Measurements from ENCODE around the gene MZT1. TPM values are rescaled to one million over a fixed set of nuclear protein-coding genes. Genes with fewer than 3 reads are reported as not detected.

MZT1 gene
- total RNA-seq, 1 donor from 2014 or later = 11.4 TPM

DNA sequence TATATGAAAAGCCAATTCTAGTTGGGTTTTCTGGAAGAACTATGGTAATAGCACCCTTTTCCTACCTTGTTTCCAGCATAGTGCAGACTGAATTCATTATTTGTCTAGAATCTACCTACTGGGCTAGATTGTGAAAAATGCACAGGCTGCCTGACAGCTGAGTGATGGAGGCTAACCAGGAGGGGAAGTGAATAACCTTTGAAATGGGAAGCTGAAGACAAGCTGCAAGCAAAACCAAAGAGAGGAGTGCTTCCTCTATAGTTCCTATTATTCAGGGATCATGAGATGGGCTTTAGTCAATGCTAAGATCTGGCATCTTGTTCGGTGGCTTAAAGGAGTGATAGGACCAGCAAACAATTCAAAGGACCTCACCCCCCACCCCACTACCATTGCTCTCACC lies 26.9 kb downstream of the MZT1 start:
- no peak overlapping the region for H3K27ac Mint-ChIP-seq (ENCODE audit: unreplicated experiment)
- H3K9me3 Mint-ChIP-seq (ENCODE audit: unreplicated experiment) = no peaks in the 10 kb centered on the region
- no peak overlapping the region for H3K4me3 Mint-ChIP-seq (ENCODE audit: unreplicated experiment)
- H3K36me3 Mint-ChIP-seq (ENCODE audit: low read depth, unreplicated experiment) = peaks cover 2% of the 10 kb centered on the region
- TF ChIP-seq, protein P1, sequence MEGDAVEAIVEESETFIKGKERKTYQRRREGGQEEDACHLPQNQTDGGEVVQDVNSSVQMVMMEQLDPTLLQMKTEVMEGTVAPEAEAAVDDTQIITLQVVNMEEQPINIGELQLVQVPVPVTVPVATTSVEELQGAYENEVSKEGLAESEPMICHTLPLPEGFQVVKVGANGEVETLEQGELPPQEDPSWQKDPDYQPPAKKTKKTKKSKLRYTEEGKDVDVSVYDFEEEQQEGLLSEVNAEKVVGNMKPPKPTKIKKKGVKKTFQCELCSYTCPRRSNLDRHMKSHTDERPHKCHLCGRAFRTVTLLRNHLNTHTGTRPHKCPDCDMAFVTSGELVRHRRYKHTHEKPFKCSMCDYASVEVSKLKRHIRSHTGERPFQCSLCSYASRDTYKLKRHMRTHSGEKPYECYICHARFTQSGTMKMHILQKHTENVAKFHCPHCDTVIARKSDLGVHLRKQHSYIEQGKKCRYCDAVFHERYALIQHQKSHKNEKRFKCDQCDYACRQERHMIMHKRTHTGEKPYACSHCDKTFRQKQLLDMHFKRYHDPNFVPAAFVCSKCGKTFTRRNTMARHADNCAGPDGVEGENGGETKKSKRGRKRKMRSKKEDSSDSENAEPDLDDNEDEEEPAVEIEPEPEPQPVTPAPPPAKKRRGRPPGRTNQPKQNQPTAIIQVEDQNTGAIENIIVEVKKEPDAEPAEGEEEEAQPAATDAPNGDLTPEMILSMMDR (IDR thresholded peaks at IDR 0.05; ENCODE audit: unreplicated experiment) = no peak
- H3K27me3 Mint-ChIP-seq (ENCODE audit: unreplicated experiment) = peaks cover under 1% of the 10 kb centered on the region
- H3K4me1 Mint-ChIP-seq (ENCODE audit: unreplicated experiment) = no peaks in the 10 kb centered on the region
- DNase-seq (ENCODE audit: low spot score) = no peak

DNA sequence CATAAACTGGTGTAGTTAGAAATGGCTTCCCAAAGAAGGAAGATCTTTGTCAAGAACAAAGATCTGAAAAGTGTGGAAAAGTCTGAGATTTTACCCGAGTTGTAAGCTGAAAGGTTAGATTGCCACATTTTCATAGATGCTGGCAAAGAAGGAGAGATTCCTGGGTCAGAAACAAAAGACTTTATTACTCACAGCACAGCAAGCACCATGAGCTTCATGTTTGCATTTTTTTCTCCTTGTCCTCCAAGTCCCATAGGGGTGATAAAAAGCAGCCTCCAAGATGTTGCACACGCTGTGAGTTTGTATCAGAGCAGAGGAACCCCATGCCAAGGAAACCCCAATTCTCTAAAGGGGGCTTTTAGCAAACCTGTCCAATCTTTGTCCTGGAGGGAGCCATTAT lies 29.3 kb downstream of the MZT1 start:
- no peak for DNase-seq (ENCODE audit: low spot score)
- H3K9me3 Mint-ChIP-seq (ENCODE audit: unreplicated experiment) = no peaks in the 10 kb centered on the region
- TF ChIP-seq, protein P1 (IDR thresholded peaks at IDR 0.05; ENCODE audit: unreplicated experiment) = no peak
- no peaks in the 10 kb centered on the region for H3K36me3 Mint-ChIP-seq (ENCODE audit: low read depth, unreplicated experiment)
- H3K4me3 Mint-ChIP-seq (ENCODE audit: unreplicated experiment) = no peak overlapping the region
- H3K27me3 Mint-ChIP-seq (ENCODE audit: unreplicated experiment) = peaks cover 4% of the 10 kb centered on the region
- no peak overlapping the region for H3K27ac Mint-ChIP-seq (ENCODE audit: unreplicated experiment)
- H3K4me1 Mint-ChIP-seq (ENCODE audit: unreplicated experiment) = peaks cover 3% of the 10 kb centered on the region

DNA sequence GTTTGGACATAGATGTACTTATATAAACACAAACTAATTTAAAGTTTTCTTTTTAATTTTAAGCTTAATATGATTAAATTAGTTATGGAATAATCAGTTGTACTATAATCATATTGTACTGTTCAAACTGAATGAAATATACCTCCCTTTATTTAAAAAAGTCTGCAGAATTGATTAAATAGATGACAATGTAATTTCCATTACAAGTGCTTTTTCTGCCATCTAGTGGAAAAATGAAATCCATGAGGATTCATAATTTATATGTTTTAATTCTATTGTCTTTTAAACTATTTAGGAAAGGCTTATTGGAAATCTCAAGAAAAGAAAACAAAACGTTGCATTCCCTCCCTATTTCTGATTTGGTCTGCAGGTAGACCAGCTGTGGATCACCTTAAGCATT lies 30.9 kb downstream of the MZT1 start:
- no peak overlapping the region for H3K4me3 Mint-ChIP-seq (ENCODE audit: unreplicated experiment)
- H3K27ac Mint-ChIP-seq (ENCODE audit: unreplicated experiment) = no peak overlapping the region
- TF ChIP-seq, protein P1 (IDR thresholded peaks at IDR 0.05; ENCODE audit: unreplicated experiment) = no peak

DNA sequence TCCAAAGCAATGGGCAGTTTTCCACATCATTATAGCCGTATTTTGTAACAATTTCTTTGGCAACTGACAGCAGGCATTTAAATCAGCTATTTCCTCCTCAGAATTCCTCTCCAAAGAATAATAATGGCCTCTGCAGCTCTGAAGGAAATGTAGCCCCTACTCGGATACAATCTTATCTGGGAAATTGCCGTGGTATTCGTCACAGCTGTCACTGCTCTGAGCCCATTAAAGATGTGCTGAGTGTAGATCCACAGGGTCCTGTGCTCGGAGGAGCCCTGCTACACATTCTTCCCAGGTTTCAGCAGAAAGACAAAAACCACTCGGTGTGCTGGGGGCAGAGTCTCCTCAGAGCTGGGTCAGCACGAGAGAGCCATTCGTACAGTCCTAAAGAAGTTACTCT lies 33.1 kb downstream of the MZT1 start:
- Mint-ChIP-seq H3K4me1 (ENCODE audit: unreplicated experiment) (peaks cover 3% of the 10 kb centered on the region), H3K9me3 (ENCODE audit: unreplicated experiment) (no peaks in the 10 kb centered on the region), H3K4me3 (ENCODE audit: unreplicated experiment) (no peak overlapping the region), H3K36me3 (ENCODE audit: low read depth, unreplicated experiment) (no peaks in the 10 kb centered on the region), H3K27ac (ENCODE audit: unreplicated experiment) (no peak overlapping the region), H3K27me3 (ENCODE audit: unreplicated experiment) (peaks cover 7% of the 10 kb centered on the region)
- DNase-seq (ENCODE audit: low spot score) = no peak
- TF ChIP-seq, protein P1 (IDR thresholded peaks at IDR 0.05; ENCODE audit: unreplicated experiment) = no peak

More for the DNA sequence above, 30.9 kb downstream of the MZT1 start:
- no peak for DNase-seq (ENCODE audit: low spot score)
- H3K27me3 Mint-ChIP-seq (ENCODE audit: unreplicated experiment) = peaks cover 4% of the 10 kb centered on the region
- no peaks in the 10 kb centered on the region for H3K9me3 Mint-ChIP-seq (ENCODE audit: unreplicated experiment)
- peaks cover 3% of the 10 kb centered on the region for H3K4me1 Mint-ChIP-seq (ENCODE audit: unreplicated experiment)
- H3K36me3 Mint-ChIP-seq (ENCODE audit: low read depth, unreplicated experiment) = no peaks in the 10 kb centered on the region

DNA sequence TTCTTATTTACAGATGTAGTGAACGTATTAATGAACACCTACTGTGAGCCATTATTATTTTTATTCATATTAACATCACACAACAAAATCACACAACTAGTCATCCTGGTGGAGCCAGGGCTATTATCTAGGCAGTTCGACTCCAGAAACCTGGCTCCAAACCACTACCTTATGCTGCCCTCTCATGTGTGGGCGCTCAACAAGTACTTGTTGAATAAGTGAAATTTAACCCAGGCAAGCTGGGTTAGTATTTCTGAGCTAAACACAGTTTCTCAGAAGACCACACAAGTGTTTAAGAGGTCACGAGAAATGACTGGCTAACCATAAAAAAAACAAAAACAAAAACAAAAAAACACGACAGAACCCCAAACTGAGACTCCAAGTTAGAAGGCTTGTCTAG lies 33.6 kb downstream of the MZT1 start:
- DNase-seq (ENCODE audit: low spot score) = no peak
- peaks cover 3% of the 10 kb centered on the region for H3K4me1 Mint-ChIP-seq (ENCODE audit: unreplicated experiment)
- no peaks in the 10 kb centered on the region for H3K9me3 Mint-ChIP-seq (ENCODE audit: unreplicated experiment)
- TF ChIP-seq, protein P1 (IDR thresholded peaks at IDR 0.05; ENCODE audit: unreplicated experiment) = no peak
- H3K4me3 Mint-ChIP-seq (ENCODE audit: unreplicated experiment) = no peak overlapping the region
- H3K27ac Mint-ChIP-seq (ENCODE audit: unreplicated experiment) = no peak overlapping the region
- H3K27me3 Mint-ChIP-seq (ENCODE audit: unreplicated experiment) = peaks cover 7% of the 10 kb centered on the region
- no peaks in the 10 kb centered on the region for H3K36me3 Mint-ChIP-seq (ENCODE audit: low read depth, unreplicated experiment)
